Keratinocyte (primary cell): ENCODE measurements around the gene CMIP.

Experiments
- CTCF ChIP-seq, 3 experiments: IDR thresholded peaks in 1 of 3; conservative IDR thresholded peaks in 1 of 3; optimal IDR thresholded peaks in 1 of 3; 2 replicates in 2 of 3; 3 replicates in 1 of 3; pipeline versions ENCODE3 to v1.5.1; 2011; ENCODE audit warnings: low read length in 3 of 3, mild to moderate bottlenecking in 3 of 3, moderate library complexity in 2 of 3, control low read depth in 1 of 3, inconsistent platforms in 1 of 3; ENCODE audit not compliant: insufficient read depth in 2 of 3; ENCODE audit errors: extremely low read depth in 1 of 3
- EZH2 ChIP-seq: IDR thresholded peaks from one replicate; pipeline ENCODE4 v1.6.1; 2012; ENCODE audit warnings: inconsistent platforms, mild to moderate bottlenecking, low read length, moderate library complexity

GRCh38 chr16:81552743-81553079, 108.1 kb downstream of the CMIP start:
- TF ChIP-seq CTCF (optimal IDR thresholded peaks at IDR 0.05 in 1 of 3, IDR thresholded peaks at IDR 0.05 in 1 of 3, conservative IDR thresholded peaks at IDR 0.05 in 1 of 3; ENCODE audit: extremely low read depth in 1 of 3, insufficient read depth in 2 of 3, low read length in 3 of 3) (peak in 2 of 3 experiments; percentile 8 to 17), EZH2 (no peak)
